HepG2 (cell line): Measurements from ENCODE around the gene PNKP. TPM values are rescaled to one million over a fixed set of nuclear protein-coding genes. Genes with fewer than 3 reads are reported as not detected.

Source experiments
- BCLAF1 ChIP-seq: fragments of 450-650 bp; IDR thresholded peaks from 2 replicates; pipeline ENCODE4 v1.6.1; 2017; ENCODE audit warnings: mild to moderate bottlenecking
- CBX5 ChIP-seq: sonication (generic); formaldehyde crosslinking; IDR thresholded peaks from 2 replicates; pipeline ENCODE4 v1.4.0; 2020; ENCODE audit warnings: missing genetic modification reagents, borderline replicate concordance
- NFYB ChIP-seq: sonication (generic); formaldehyde crosslinking; IDR thresholded peaks from 2 replicates; pipeline ENCODE4 v1.4.0; 2020; ENCODE audit warnings: missing genetic modification reagents
- RFX5 ChIP-seq: IDR thresholded peaks from 2 replicates; pipeline ENCODE4 v1.6.1; 2011; ENCODE audit warnings: low read depth, low read length, improper control_type of control experiment
- SALL1 ChIP-seq: sonication (generic); formaldehyde crosslinking; IDR thresholded peaks from 2 replicates; pipeline ENCODE4 v1.8.0; 2022; ENCODE audit warnings: mild to moderate bottlenecking, missing genetic modification reagents
- SRY ChIP-seq: sonication (generic); formaldehyde crosslinking; IDR thresholded peaks from 2 replicates; pipeline ENCODE4 v1.8.0; 2022; ENCODE audit warnings: mild to moderate bottlenecking, missing genetic modification reagents
- ZFAT ChIP-seq: sonication (generic); formaldehyde crosslinking; conservative IDR thresholded peaks from 2 replicates; pipeline ENCODE4 v1.8.1; 2023; ENCODE audit warnings: missing genetic modification reagents, inconsistent platforms
- ZNF768 ChIP-seq: sonication (generic); formaldehyde crosslinking; IDR thresholded peaks from 2 replicates; pipeline ENCODE4 v1.4.0; 2020; ENCODE audit warnings: missing genetic modification reagents
- ZUFSP ChIP-seq: sonication (generic); formaldehyde crosslinking; IDR thresholded peaks from 2 replicates; pipeline ENCODE4 v1.9.0; 2021; ENCODE audit warnings: missing genetic modification reagents, mild to moderate bottlenecking, borderline replicate concordance
- polyA plus RNA-seq, 8 experiments: library from polyadenylated mRNA; depleted of rRNA in 3 of 8; stranded (reverse) in 7 of 8; unstranded in 1 of 8; fragments of >200 nt; fragmentation: Illumina TruSeq in 4 of 8; extraction: Trizol in 4 of 8; gene quantifications; 2 replicates each; pipeline versions ENCODE4 v1.2.1 to v1.2.3, GENCODE V29; 2011 to 2016; ENCODE audit warnings: low read depth in 4 of 8, missing spikeins in 1 of 8, mixed read lengths in 1 of 8; ENCODE audit not compliant: insufficient read depth in 1 of 8
- total RNA-seq, 5 experiments: library from RNA; depleted of rRNA; stranded (reverse); fragments of >200 nt; fragmentation: Illumina TruSeq; extraction: Trizol; gene quantifications; 2 replicates each; pipeline ENCODE4 v1.2.3, GENCODE V29; 2016; ENCODE audit warnings: low read depth in 1 of 5
- TF ChIP-seq, protein P1 (sequence below): sonication (generic); formaldehyde crosslinking; IDR thresholded peaks from 2 replicates; pipeline ENCODE4 v1.5.0; 2020; ENCODE audit warnings: mild to moderate bottlenecking, missing genetic modification reagents, moderate library complexity
- TF ChIP-seq, protein P2 (sequence below): sonication (generic); formaldehyde crosslinking; IDR thresholded peaks from 2 replicates; pipeline ENCODE4 v1.8.1; 2023; ENCODE audit warnings: mild to moderate bottlenecking, missing genetic modification reagents
- TF ChIP-seq, protein P3 (sequence below): sonication (generic); formaldehyde crosslinking; IDR thresholded peaks from 2 replicates; pipeline ENCODE4 v1.5.0; 2020; ENCODE audit warnings: mild to moderate bottlenecking, missing genetic modification reagents, borderline replicate concordance
- TF ChIP-seq, protein P4 (sequence below): IDR thresholded peaks from 2 replicates; pipeline ENCODE4 v1.6.1; 2016; ENCODE audit warnings: missing genetic modification reagents, missing compliant biosample characterization
- TF ChIP-seq, protein P5 (sequence below): sonication (generic); formaldehyde crosslinking; IDR thresholded peaks from 2 replicates; pipeline ENCODE4 v1.8.1; 2023; ENCODE audit warnings: mild to moderate bottlenecking, missing genetic modification reagents

Gene PNKP
- total and polyA plus RNA-seq, 2 of the 13 experiments (the other 11 are each of a cell fraction or from before 2014, with no cell fraction given), result 12.7 to 27.1 TPM

DNA sequence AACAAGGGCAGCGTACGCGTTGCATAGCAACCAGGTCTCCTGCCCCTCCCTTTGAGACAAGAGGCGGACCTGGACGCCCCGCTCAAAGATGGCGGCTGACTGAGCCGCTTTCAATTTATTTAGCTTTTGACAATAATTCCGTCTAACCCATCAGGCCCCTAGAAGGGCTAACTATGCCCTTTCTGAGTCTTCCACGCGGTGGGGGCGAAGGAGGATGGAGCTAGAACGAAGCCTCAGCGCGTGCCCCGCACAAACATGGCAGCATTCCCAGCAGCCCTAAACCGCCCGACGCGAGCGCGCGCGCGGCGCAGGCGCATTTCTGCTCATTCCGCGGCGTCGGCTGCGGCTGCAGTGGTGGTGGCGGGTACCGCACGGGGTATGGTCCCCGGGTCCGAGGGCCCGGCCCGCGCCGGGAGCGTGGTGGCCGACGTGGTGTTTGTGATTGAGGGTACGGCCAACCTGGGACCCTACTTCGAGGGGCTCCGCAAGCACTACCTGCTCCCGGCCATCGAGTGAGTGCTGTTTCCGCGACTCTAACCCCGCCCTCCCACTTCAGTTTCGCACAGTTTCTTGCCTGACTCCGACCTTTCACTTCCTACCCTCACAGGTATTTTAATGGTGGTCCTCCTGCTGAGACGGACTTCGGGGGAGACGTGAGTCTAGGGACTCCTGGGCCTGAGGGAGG lies 49.3 kb downstream of the PNKP start, which contains the start of gene MED25 (continued):
- TF ChIP-seq, protein P1, sequence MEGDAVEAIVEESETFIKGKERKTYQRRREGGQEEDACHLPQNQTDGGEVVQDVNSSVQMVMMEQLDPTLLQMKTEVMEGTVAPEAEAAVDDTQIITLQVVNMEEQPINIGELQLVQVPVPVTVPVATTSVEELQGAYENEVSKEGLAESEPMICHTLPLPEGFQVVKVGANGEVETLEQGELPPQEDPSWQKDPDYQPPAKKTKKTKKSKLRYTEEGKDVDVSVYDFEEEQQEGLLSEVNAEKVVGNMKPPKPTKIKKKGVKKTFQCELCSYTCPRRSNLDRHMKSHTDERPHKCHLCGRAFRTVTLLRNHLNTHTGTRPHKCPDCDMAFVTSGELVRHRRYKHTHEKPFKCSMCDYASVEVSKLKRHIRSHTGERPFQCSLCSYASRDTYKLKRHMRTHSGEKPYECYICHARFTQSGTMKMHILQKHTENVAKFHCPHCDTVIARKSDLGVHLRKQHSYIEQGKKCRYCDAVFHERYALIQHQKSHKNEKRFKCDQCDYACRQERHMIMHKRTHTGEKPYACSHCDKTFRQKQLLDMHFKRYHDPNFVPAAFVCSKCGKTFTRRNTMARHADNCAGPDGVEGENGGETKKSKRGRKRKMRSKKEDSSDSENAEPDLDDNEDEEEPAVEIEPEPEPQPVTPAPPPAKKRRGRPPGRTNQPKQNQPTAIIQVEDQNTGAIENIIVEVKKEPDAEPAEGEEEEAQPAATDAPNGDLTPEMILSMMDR (CRISPR knock-in tag), result no peak
- TF ChIP-seq ZNF768 (CRISPR knock-in tag) (peak; percentile 43; the same call in 1 of the 2 replicates), BCLAF1 (no peak), CBX5 (CRISPR knock-in tag) (no peak), ZUFSP (CRISPR knock-in tag) (no peak), RFX5 (no peak), SRY (CRISPR knock-in tag) (0 out of 2 replicates have a peak, but pooled peaks have one; percentile 3), SALL1 (peak; percentile 41; the same call in 1 of the 2 replicates), NFYB (CRISPR knock-in tag) (no peak), ZFAT (no peak)
- TF ChIP-seq, protein P2, sequence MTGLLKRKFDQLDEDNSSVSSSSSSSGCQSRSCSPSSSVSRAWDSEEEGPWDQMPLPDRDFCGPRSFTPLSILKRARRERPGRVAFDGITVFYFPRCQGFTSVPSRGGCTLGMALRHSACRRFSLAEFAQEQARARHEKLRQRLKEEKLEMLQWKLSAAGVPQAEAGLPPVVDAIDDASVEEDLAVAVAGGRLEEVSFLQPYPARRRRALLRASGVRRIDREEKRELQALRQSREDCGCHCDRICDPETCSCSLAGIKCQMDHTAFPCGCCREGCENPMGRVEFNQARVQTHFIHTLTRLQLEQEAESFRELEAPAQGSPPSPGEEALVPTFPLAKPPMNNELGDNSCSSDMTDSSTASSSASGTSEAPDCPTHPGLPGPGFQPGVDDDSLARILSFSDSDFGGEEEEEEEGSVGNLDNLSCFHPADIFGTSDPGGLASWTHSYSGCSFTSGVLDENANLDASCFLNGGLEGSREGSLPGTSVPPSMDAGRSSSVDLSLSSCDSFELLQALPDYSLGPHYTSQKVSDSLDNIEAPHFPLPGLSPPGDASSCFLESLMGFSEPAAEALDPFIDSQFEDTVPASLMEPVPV, result peak; percentile 44; the same call in 1 of the 2 replicates
- TF ChIP-seq, protein P3, sequence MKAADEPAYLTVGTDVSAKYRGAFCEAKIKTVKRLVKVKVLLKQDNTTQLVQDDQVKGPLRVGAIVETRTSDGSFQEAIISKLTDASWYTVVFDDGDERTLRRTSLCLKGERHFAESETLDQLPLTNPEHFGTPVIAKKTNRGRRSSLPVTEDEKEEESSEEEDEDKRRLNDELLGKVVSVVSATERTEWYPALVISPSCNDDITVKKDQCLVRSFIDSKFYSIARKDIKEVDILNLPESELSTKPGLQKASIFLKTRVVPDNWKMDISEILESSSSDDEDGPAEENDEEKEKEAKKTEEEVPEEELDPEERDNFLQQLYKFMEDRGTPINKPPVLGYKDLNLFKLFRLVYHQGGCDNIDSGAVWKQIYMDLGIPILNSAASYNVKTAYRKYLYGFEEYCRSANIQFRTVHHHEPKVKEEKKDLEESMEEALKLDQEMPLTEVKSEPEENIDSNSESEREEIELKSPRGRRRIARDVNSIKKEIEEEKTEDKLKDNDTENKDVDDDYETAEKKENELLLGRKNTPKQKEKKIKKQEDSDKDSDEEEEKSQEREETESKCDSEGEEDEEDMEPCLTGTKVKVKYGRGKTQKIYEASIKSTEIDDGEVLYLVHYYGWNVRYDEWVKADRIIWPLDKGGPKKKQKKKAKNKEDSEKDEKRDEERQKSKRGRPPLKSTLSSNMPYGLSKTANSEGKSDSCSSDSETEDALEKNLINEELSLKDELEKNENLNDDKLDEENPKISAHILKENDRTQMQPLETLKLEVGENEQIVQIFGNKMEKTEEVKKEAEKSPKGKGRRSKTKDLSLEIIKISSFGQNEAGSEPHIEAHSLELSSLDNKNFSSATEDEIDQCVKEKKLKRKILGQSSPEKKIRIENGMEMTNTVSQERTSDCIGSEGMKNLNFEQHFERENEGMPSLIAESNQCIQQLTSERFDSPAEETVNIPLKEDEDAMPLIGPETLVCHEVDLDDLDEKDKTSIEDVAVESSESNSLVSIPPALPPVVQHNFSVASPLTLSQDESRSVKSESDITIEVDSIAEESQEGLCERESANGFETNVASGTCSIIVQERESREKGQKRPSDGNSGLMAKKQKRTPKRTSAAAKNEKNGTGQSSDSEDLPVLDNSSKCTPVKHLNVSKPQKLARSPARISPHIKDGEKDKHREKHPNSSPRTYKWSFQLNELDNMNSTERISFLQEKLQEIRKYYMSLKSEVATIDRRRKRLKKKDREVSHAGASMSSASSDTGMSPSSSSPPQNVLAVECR (CRISPR knock-in tag), result peak; percentile 55
- TF ChIP-seq, protein P4, sequence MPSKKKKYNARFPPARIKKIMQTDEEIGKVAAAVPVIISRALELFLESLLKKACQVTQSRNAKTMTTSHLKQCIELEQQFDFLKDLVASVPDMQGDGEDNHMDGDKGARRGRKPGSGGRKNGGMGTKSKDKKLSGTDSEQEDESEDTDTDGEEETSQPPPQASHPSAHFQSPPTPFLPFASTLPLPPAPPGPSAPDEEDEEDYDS (CRISPR knock-in tag), result no peak
- TF ChIP-seq, protein P5, sequence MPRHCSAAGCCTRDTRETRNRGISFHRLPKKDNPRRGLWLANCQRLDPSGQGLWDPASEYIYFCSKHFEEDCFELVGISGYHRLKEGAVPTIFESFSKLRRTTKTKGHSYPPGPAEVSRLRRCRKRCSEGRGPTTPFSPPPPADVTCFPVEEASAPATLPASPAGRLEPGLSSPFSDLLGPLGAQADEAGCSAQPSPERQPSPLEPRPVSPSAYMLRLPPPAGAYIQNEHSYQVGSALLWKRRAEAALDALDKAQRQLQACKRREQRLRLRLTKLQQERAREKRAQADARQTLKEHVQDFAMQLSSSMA (CRISPR knock-in tag), result no peak
